HG03135 (cell line): ENCODE results near the gene PIK3C2G.

Experiments used
- ATAC-seq: cut with Tn5 transposase; IDR thresholded peaks from one replicate; pipeline ENCODE4 v1.9.1; 2021; ENCODE audit warnings: mild to moderate bottlenecking, moderate library complexity; ENCODE audit not compliant: unreplicated experiment

Gene PIK3C2G

GRCh38 chr12:18340186-18340585 is 78.9 kb downstream of the PIK3C2G start:
- ATAC-seq = no peak

DNA sequence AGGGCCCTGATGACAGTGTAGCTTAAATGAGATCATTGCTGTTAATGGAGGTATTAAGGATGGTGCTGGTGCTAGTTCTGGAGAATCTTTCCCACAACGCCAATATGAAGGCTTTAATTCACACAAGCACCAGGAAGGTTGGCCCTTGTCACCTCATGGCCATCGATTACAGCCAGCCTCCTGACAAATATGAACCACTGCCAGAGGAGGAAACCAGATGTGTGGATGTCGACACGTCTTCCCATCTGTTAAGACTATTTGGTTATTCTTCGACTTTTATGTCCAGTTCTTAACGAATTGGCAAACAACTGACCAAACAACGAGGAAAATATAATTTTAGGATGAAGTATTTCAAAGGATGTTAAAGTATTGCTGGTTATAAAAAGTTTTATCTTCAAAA is 79.5 kb downstream of the PIK3C2G start:
- no peak for ATAC-seq

GRCh38 chr12:18343708-18344107 is 82.4 kb downstream of the PIK3C2G start:
- ATAC-seq = no peak

- no peak for ATAC-seq
Observed at GRCh38 chr12:18345021-18345735, 83.9 kb downstream of the PIK3C2G start.

- no peak for ATAC-seq
Observed at GRCh38 chr12:18352312-18352711, 91.0 kb downstream of the PIK3C2G start.

DNA sequence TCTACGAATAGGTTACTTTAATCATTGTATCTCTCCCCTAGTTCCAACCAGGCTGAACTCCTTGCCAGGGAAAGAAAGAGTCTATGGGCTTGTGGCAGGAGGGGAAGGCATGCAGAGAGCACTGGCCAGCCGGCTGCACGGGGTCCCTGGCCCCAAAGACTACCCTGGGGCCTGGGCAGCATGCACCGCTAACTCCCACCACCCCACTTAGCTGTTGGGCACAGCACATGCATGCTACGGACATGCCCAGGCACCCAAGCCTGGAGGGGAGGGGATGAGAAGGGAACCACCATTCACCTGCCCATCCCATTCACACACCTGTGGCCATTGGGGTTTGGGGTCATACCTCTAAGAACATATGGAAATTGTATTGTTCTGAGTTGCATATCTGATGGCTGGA is 94.1 kb downstream of the PIK3C2G start:
- no peak for ATAC-seq

DNA sequence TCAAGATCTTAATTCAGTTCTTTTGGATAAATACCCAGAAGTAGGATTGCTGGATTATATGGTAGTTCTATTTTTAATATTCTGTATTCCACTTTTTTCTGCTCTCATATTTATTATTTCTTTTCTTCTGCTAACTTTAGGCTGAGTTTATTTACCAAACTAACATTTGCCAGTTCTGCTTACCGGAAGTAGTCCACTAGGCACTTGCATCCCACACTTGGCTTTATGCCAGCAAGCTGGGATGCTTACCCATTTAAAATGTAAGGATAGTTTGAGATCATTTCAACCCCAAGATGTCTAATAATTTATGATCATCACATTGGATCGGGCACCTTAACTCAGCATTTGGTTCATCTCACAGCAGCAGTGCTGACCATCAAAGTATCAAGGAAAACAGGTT is 96.8 kb downstream of the PIK3C2G start:
- ATAC-seq = no peak

DNA sequence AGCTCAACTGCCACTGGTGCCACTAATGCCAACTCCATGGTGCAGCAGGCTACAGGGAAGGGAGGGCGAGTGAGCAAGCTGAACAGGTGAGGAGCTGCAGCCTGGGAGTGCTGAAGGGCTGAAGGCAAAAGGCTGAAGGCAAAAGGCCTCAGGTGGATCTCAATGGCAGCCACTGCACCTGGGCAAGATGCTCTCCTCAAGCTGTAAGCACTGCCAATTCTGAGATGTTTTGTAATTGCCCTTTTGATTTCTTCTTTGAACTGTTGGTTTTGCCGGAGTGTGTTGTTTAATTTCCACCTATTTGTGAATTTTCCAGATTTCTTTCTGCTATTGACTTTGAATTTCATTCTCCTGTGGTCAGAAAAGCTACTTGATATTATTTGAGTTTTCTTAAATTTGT is 97.6 kb downstream of the PIK3C2G start:
- ATAC-seq = no peak

DNA sequence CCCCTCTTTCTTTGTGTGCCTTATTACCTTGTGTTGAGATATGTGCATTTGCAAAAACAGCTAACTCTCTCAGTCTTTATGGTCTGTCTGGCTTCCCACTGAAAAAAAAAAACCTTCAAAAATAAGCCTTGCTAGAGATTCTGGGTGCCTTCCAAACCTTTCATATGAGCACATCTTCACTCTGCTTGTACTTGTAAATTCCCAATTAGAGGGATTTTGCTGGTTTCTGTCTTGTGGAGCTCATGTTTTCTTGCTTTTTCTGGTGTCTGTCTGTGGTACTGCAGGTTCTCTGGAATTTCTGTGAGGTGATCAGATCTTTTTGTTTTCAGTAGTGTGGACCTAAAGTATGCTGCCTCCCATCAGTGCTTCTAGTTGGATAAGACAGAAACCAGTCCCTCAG is 100.1 kb downstream of the PIK3C2G start:
- ATAC-seq = no peak

GRCh38 chr12:18363321-18363720 is 102.0 kb downstream of the PIK3C2G start:
- ATAC-seq = no peak

DNA sequence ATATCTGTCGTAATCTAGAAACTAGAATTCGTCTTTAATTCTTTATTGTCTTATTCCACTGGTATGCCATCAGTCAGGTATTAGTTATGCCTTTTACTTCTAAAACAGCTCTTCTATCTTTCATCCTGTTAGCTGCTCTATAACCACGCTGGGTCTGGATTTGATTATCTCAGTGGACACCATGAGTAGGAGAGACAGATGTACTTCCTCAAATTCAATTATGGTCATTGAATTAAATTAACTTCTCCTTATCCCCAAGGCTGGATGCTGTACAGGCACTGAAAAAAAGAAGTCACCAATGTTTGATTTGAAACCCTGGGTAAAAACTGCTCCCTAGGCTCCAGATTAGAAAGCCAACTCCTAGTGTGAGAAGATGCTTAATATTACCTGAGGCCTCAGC is 107.3 kb downstream of the PIK3C2G start:
- no peak for ATAC-seq

GRCh38 chr12:18373181-18373580 is 111.9 kb downstream of the PIK3C2G start:
- ATAC-seq = no peak

DNA sequence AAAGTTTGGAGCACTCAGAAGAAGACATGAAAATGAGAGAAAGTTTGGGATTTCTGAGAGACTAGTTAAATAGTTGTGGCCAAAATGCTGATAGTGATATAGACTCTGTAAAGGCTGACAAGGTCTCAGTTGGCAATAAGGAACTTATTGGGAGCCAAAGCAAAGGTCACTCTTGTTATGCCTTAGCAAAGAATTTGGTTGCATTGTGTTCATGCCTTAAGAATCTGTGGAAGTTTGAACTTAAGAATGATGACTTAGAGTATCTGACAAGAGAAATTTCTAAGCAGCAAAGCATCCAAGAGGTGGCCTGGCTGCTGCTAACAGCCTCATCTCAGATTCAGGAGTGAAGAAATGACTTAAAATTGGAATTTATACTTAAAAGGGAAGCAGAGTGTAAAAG is 113.8 kb downstream of the PIK3C2G start:
- ATAC-seq = no peak

DNA sequence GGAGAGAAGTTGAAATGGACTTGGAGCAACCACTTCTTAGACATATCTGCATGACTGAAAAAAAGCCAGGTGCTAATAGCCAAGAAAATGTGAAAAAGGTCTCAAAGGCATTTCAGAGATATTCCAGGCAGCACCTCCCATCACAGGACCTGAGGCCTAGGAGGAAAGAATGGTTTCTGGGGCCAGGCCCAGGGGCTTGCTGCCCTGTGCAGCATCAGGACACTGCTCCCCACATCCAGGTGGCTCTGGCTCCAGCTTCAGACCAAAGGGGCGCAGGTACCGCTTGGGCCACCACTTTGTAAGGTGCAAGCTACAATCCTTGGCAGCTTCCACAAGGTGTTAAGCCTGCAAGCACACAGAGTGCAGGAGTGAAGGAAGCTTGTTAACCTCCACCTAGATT is 114.3 kb downstream of the PIK3C2G start:
- no peak for ATAC-seq

GRCh38 chr12:18382236-18382885 is 121.0 kb downstream of the PIK3C2G start:
- ATAC-seq = no peak

GRCh38 chr12:18383203-18383602 is 121.9 kb downstream of the PIK3C2G start:
- no peak for ATAC-seq

DNA sequence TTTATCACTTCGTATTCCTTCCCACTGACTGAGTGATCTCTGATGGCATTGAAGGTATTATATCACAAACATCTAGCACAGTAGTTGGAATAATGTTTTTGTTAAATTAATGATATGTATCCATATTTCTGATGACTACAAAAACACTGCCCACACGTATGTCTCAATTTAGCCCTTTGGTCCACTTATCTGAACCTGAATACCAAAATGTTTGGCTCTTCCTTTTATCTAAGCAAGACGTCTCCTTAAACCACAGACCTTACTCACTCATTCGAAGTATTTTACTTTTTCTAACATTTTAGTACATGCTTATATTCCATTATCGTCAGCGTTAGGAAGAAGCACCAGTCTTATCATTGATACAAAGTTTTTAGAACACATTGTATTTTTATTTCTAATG is 126.4 kb downstream of the PIK3C2G start:
- ATAC-seq = no peak

DNA sequence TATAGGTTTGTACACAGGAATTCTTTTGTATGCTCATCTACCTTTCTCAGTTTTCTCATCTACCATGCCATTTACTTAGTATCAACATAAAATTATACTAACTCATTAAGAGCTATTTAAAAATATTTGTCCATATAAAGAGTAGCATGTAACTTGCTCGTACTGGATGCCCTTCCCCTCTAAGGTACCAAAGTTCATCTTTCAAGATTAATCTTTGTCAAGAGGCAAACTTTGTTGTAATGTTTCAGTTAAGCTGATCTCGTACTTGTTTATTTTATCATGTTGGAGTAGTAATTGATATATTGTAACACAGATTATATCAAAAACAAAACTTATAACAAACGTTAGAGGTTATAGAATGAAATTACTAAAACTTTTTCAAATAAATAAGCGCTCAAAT is 128.5 kb downstream of the PIK3C2G start:
- no peak for ATAC-seq

DNA sequence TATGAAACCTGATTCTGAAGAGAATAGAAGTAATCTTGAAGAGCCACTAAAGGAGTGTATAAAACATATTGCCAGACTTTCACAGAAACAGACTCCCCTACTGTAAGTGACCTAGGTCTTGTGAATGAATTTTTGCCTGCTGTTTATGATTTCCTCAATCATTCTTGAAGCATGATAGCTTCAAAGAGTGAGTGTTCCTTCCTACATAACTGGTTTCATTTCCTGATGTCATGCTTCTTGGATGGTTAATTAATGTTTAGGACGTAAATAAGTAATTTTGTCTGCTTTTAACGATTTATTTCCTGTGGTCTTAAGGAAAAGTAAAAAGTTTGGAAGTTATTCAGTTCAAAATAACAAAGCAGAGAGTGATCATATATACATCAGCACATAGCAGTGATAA is 129.8 kb downstream of the PIK3C2G start:
- no peak for ATAC-seq

DNA sequence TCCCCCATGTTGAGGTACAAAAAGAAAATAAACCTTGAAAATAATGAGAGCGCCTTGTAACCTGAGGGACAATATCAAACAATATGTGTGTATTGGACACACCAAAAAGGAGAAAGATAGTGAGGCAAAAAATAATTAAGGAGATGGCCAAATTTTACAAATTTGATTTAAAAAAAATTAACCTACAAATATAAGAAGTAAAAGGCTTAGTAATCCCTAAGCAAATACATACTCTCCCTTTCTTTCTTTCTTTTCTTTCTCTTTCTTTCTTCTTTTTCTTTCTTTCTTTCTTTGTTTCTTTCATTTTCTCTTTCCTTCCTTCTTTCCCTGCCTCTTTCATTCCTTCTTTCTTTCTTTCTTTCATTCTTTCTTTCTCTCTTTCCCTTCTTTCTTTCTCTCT is 133.4 kb downstream of the PIK3C2G start:
- ATAC-seq = no peak

- no peak for ATAC-seq
Observed at GRCh38 chr12:18400186-18400585, 138.9 kb downstream of the PIK3C2G start.

- ATAC-seq = no peak
Observed at GRCh38 chr12:18402872-18403611, 141.7 kb downstream of the PIK3C2G start.
